ENCODE results near the gene KDM6B. TPM values are rescaled to one million over a fixed set of nuclear protein-coding genes. Genes with fewer than 3 reads are reported as not detected.
A peak's percentile ranks its signal among the peaks of the same experiment; 100 is the strongest.

Gene KDM6B
- total RNA-seq, 3 donors from 2014 or later: 44.3 to 73.6 (median 54.6) TPM

DNA sequence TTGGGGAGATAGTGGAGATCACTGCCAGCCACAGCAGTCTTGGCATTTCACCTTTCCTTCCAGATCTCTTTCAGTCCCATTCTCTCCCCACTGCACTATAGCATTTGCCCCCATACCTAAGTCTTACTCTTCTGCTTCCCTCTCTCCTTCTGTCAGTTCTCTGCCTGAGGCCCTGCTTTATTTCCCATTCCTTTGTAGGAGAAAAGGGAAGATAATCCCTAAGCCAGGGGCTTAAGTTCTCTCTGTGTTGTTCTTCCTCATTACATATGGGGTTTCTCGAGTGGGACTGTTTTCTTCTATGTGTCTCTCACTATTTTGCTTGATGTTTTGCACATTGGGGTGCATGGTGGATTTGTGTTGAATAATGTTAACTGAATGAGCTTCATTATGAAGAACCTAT is 6.4 kb downstream of the KDM6B start:
- TF ChIP-seq, protein P1, sequence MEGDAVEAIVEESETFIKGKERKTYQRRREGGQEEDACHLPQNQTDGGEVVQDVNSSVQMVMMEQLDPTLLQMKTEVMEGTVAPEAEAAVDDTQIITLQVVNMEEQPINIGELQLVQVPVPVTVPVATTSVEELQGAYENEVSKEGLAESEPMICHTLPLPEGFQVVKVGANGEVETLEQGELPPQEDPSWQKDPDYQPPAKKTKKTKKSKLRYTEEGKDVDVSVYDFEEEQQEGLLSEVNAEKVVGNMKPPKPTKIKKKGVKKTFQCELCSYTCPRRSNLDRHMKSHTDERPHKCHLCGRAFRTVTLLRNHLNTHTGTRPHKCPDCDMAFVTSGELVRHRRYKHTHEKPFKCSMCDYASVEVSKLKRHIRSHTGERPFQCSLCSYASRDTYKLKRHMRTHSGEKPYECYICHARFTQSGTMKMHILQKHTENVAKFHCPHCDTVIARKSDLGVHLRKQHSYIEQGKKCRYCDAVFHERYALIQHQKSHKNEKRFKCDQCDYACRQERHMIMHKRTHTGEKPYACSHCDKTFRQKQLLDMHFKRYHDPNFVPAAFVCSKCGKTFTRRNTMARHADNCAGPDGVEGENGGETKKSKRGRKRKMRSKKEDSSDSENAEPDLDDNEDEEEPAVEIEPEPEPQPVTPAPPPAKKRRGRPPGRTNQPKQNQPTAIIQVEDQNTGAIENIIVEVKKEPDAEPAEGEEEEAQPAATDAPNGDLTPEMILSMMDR (IDR thresholded peaks at IDR 0.05): no peak
- no peak for ATAC-seq
- intact Hi-C loops (cut with DNase I, micrococcal nuclease): no loop called here
- H3K4me1 ChIP-seq (ENCODE audit: low read depth): peaks cover 52% of the 10 kb centered on the region
- H3K36me3 ChIP-seq (ENCODE audit: low read depth): no peaks in the 10 kb centered on the region
- no peak for DNase-seq
- no peaks in the 10 kb centered on the region for H3K9me3 ChIP-seq
- no peak overlapping the region for H3K4me3 ChIP-seq

DNA sequence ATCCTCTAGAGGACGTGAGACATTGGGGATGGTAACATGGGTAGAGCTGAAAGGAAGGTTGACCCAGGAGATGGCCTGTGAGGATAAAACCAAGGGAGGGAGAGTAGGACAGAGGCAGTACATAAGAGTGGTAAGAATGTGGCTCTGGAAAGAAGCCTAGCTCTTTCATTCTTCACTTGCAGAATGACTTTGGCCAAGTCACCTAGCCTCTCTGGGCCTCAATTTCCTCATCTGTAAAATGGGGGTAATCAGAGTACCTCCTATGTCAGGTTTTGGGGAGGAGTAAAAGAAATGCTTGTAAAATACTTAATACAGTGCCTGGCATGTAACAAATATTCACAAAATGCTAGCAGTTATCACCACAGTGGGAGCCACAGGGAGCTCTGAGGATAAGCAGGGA is 6.9 kb downstream of the KDM6B start:
- TF ChIP-seq, protein P1 (IDR thresholded peaks at IDR 0.05): no peak
- Histone ChIP-seq H3K9me3 (no peaks in the 10 kb centered on the region), H3K36me3 (ENCODE audit: low read depth) (no peaks in the 10 kb centered on the region), H3K4me3 (no peak overlapping the region), H3K4me1 (ENCODE audit: low read depth) (peaks cover 56% of the 10 kb centered on the region)
- no peak for DNase-seq
- ATAC-seq: no peak
- intact Hi-C loops (cut with DNase I, micrococcal nuclease): no loop called here

DNA sequence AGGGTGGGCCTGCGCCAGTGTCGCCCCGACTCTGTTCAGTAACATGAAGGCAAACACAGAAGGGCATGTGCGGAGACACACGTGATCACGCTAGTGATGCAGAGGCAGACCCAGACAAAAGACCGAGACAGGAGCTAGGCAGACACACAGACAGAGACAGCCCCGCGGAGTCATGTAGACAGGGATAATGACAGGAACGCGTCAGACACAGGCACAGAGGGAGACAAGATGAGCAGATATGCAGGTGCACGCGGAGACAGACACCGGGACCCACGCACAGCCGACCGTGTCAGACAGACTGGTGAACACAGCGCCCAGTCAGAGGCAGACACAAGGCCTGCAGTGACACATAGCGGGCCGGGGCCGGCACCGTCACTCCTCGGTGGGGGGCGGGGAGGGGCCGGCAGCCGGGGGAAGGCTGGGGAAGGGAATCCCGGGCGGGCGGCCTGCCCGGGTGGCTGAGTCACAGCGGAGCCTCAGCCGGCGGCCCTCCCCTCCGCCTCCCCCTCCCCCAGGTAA is 7.4 kb downstream of the KDM6B start:
- Histone ChIP-seq H3K4me1 (ENCODE audit: low read depth) (peaks cover 52% of the 10 kb centered on the region), H3K36me3 (ENCODE audit: low read depth) (no peaks in the 10 kb centered on the region), H3K4me3 (peak overlapping the region; percentile 51), H3K9me3 (no peaks in the 10 kb centered on the region)
- peak; percentile 23 for ATAC-seq
- DNase-seq: peak; percentile 80 to 92 (median 87)
- TF ChIP-seq, protein P1 (IDR thresholded peaks at IDR 0.05): no peak
- intact Hi-C loops (cut with DNase I, micrococcal nuclease): no loop called here

DNA sequence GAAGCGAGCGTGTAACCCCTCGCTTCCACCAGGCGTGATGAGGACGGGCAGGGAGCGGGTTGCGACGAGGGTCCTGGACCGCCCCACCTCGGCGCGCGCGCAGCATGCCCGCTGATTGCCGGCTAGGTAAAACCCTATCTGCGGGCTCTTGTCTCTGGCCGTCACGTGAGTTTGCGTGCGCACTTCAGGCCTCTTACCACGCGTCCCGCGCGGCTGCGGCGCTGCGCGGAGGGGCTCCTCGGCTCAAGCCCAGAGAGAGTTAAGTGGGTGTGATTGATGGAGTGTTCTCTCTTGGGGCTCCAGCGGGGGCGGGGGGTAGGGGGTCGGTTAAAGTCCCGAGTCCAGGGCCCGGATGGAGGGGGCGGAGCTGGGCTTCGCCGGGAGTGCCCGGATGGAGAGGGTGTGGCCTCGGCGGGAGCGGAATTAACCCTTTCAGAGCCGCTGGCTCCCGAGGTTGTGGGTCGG is 7.9 kb downstream of the KDM6B start:
- ATAC-seq (peak; percentile 65), DNase-seq (peak; percentile 93 to 95 (median 94))
- H3K9me3 ChIP-seq: no peaks in the 10 kb centered on the region
- TF ChIP-seq, protein P1 (IDR thresholded peaks at IDR 0.05): no peak
- peaks cover 49% of the 10 kb centered on the region for H3K4me1 ChIP-seq (ENCODE audit: low read depth)
- intact Hi-C loops (cut with DNase I, micrococcal nuclease): no loop called here
- no peaks in the 10 kb centered on the region for H3K36me3 ChIP-seq (ENCODE audit: low read depth)
- H3K4me3 ChIP-seq: peak overlapping the region; percentile 51

DNA sequence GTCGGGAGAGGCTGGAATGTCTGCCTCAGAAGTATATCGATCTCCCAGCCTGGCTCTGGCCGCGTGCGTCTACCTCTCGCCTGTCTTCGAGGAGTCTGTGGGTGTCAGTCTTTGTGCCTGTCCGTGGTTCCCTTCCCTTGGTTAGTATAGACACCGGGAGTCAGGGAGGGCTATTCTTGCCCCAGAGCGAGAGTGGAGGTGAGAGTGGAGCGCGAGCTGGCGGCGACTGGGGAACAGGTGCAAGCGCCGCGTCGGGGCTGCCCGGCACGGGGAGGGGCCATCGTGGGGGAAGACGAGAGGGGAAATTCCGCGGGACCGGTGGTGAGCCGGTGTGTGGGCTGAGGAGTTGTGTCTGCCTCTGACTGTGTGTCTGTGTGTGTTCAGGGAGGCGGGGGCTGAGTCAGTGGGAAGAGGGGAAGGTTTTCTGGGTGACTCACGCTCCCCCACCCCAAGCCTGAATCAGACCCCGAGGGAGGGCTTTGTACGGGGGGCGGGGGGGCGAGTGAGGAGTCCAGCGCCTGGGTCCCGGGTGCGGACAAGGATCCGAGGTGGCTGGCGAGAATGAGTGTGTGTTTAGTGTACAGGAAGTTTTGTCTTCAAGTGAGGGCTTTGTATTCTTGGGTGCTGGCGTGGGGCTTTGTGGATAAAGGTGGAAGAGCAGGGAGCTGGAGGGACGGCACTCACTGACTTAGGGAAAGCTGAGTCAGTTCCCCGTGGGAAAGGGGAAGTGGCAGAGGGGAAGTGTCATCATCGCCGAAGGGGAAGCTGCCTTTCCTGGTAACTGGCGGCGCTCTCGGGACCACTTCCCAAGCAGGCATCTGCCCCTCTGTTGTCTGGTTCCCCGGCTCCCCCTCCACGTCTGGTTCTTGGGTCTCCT is 8.6 kb downstream of the KDM6B start:
- peak; percentile 24 for ATAC-seq
- DNase-seq: peak; percentile 73 to 91 (median 83)
- TF ChIP-seq, protein P1 (IDR thresholded peaks at IDR 0.05): no peak
- Histone ChIP-seq H3K4me1 (ENCODE audit: low read depth) (peaks cover 42% of the 10 kb centered on the region), H3K9me3 (no peaks in the 10 kb centered on the region), H3K36me3 (ENCODE audit: low read depth) (no peaks in the 10 kb centered on the region), H3K4me3 (peak overlapping the region; percentile 51)
- intact Hi-C loops (cut with DNase I, micrococcal nuclease): no loop called here

Data from mucosa of descending colon (tissue), 3 donors.